Islet of Langerhans (tissue), 1 donor: ENCODE results near the gene HPF1.
"Not testable (repeated sequence)": the region's sequence is repeated elsewhere in the genome, so short reads cannot be mapped to it uniquely, and the experiment has no call there.

Experiments
- FAIRE-seq: peaks from one replicate; lab custom pipeline; 2011; peaks lifted over from hg19 to GRCh38; lab: Jason Lieb, UNC

HPF1 gene

GRCh38 chr4:169738604-169739003, 19.1 kb downstream of the HPF1 start:
- not testable (repeated sequence) for FAIRE-seq

- FAIRE-seq = no peak
Measured at GRCh38 chr4:169730564-169730963, 27.2 kb downstream of the HPF1 start.

GRCh38 chr4:169727616-169728015, 30.1 kb downstream of the HPF1 start:
- FAIRE-seq = peak; percentile 43

- FAIRE-seq = no peak
Measured at GRCh38 chr4:169724260-169724659, 33.5 kb downstream of the HPF1 start.

DNA sequence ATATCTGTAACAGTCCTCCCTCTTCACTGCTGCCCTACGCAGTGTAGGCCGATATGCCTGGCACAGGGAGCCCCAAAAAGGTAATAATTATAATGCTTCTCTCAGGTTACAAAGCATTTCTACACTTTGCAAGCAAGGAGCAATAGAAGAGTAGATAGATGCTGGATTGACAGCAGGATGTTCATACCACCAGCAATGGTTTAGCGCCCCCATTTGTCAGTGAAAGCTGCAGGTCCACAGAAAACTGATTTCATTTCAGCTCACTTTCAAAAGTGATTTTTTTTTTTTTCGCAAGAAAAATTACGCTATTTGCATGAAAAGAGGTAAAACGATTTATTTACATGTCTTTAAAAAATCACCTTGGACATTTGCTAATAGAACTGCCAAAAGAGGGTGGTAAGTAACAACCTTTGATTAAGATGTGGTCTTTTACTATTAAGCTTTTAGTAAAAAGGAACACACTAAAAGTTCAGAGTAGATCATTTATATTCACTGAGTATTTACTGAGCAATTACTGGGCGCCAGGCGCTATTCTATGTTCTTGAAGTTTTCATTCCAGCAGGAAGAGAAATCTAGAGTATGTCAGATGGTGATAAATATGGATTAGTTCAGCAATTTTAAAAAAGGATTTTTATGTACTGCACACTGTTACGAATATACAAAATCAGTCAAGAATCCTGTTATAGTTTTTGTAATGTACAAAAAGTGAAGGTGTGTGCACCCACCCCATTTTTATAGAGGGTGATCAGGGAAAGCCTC, 34.4 kb downstream of the HPF1 start:
- FAIRE-seq = no peak

GRCh38 chr4:169720529-169720928, 37.2 kb downstream of the HPF1 start:
- FAIRE-seq = peak; percentile 21

- FAIRE-seq = peak; percentile 51
Measured at GRCh38 chr4:169716677-169717076, 41.1 kb downstream of the HPF1 start.

DNA sequence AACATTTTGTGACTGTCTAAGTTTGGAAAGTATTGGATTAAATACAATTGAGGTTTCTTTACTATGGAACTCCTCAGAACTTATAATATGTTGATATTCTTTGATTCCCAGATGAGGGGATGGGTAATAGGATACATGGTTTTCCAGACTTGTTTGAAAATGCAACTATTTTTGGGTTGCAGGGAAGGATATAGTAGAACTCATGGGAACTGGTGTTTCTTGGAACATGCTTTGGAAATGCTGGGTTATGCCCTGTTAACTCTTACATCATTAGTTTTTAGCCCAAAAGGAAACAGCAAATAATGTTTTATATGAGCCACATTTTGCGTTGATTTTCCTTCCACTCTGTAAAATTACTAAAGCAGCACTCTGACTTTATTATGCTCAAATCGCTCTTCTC, 41.9 kb downstream of the HPF1 start:
- FAIRE-seq = no peak

DNA sequence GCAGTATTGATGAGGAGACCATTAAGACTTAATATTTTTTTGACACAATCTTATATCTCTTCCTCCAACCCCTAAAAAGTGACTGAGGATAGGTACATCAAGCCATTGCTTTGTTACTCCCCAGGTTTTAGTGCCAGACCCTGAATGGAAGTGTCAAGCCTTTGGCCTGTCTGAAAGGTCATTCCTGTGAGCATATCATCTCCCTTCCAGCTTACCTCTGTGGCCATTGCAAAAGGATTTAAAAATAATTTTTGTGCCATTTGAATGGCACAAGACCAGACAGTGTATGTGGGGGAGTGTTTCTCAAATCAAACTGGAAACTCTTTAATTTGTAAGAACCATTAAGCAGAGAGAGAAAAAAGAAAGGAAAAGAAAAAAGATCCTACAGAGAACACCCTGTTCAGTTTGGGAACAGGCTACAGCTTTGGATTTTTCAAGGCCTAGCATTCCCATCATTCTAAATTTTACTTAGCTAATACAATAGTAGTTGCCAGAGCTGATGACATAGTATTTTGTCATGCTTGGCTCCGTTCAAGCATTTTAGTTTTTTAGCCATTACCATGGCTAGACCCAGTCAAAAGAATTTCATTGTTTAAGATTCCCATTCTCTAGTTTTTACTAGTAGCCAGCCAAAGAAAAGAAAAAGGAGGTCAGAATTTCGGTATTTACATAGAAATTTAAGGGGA, 49.6 kb downstream of the HPF1 start:
- no peak for FAIRE-seq

- FAIRE-seq = no peak
Measured at GRCh38 chr4:169698331-169698730, 59.4 kb downstream of the HPF1 start.

- peak; percentile 9 for FAIRE-seq
Measured at GRCh38 chr4:169690787-169691186, 67.0 kb downstream of the HPF1 start.

DNA sequence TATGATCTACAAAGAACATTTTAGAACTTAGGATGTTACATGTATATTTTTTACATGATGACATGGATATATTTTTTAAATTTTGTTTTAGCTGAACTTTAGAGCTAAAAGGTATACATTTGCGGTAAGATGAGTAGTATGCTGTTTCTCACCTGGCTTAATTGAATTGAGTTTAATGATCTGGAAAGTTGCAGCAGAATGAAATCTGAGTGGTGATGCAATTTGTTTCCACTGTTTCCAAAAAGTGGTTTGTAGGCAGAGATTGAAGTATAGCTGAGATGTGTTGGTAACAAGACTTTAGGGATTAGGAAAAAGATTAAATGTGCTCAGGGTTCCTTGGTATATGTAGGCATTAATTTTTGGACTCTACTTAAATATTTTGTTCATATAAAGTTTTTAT, 68.1 kb downstream of the HPF1 start:
- FAIRE-seq = peak; percentile 95

DNA sequence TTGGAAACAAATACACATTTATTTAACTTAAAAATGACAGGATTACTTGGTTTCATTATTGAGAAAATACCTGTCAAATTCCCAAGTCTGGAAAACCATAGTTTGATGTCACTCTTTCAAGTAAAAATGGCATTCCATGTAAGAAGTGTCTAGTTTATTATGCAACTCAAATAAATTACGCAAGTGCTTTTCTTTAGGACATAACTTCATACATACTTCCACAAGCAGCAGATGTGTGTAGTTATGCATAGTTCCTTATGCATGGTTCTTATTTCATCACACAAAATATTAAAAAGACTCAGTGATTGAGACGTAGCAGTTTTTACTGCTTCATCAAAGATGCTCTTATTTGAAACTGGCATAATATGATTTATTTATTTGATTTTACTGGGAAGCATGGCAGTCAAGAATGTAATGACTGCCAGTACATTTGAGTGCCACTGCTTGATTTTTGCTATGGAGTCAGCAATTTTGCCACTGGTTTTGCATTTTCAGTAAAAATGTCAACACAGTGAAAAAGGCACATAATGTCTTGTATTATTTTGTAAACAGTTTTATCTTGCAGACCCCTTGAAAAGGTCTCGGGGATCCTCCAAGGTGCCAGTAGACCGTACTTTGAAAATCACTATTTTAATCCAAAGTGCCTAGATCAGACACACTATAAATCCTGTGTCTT, 75.2 kb downstream of the HPF1 start:
- no peak for FAIRE-seq
